Measurements from ENCODE around the gene SDC3.

Gene SDC3

DNA sequence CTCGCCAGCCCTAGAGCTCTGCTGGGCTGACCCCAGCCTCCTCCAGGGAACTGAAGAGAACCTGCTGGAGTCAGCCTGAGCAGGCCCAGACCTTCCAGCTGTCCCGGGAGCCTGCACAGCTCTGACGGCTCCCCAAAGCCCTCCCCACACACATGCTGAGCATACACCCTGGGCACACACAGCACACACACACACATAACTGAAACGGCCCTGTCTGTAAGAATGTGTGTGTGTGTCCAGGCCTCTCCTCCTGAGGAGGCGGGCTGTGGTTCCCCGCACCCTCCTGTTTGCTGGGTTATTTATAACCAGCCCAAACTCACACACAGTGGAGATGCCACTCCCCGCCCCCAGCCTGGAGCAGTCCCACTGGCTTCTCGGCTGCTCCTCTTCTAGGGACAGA lies 20.2 kb downstream of the SDC3 start:
- DNase-seq (ENCODE audit: low read depth) = no peak

GRCh38 chr1:30887485-30888315 lies 20.9 kb downstream of the SDC3 start:
- no peak for DNase-seq (ENCODE audit: low read depth)

DNA sequence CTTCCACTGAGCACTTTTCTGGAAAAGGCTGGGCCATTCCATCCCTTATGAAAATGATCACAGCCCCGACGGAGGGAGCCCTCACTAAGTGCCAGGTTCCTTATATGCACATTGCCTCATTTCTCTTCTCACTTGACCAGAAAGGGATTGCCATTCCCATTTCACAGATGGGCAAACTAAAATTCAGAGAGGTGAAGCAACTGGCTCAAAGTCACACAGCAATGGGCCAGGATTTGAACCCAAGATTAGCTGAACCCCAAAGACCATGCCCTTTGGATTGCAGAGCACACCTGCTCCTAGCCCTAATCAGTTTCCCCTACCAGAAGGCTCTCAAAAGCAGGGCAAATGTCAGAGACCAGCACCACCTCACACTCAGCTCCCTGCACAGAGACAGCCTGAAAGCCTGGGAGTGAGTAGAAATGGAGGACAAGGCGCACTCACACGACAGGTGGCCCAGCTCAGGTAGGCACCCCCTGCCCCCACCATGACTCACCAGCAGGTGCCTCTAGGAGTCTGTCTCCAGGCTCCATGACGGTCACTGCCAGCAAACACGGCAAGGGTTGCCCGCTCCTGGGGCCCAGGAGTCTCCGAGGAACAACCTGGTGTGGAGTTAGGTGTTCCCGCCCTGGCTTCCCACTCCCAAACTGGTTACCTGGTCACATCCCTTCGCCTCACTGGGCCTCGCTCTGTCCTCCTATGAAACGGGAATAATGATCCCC lies 21.7 kb downstream of the SDC3 start:
- no peak for DNase-seq (ENCODE audit: low read depth)

DNA sequence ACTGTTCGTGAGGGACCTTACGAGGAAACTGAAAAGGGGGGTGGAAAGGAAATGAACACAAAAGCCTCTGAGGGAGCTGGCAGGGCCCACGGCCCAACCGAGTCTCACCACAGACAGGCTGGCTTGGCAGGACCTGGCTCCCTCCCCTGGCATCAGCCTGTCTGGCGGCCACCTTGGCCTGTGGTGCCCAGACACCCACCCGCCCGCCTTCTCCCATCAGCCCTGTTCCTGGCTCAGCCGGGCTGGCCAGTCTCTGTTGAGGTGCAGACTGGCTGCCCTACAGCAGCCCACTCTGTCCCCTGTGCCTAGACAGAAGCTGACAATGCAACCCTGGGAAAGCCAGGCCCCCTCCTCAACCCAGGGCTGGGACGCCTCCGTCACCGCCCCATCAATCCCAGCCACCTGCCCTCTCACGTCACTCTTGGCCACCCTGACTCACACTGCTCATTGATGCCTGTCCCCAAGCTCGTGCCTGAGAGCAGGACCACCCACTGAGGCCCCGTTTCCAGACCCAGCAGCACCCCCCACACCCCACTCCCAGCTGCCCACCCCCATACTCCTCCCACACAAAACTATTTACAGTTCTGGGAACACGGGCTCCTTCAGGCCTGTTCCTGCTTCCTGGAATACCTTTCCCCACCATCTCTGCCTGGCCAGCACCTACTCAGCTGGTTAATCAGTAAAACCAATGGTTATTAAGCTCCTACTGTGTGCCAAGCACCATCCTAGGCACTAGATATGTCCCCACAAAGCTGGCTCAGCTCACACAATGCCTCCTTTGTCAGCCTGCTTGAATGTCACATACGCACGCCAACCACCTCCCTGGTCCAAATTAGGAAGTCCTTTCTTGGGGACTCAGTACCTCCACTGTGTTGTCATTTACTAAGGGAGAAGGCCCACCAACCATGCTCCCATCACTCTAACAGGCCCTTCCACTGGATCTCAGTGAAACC lies 22.7 kb downstream of the SDC3 start:
- no peak for DNase-seq (ENCODE audit: low read depth)

DNA sequence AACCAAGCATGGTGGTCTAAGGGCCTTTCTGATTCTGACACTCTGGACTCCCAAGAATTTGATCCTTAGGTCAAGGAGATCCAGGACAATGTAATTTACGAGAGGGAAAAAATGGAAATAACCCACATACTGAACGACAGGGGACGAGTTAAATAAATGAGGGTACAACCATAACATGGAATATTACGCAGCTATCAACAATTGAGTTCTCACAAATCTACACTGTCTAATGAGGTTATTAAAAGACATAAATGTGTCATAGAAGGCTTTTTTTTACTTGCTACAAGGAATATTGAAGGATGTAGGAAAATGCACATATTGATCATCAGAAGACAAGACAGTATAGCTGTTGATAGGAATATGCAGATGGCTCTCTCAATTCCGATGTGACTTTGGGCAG lies 23.8 kb downstream of the SDC3 start:
- no peak for DNase-seq (ENCODE audit: low read depth)

- DNase-seq (ENCODE audit: low read depth) = no peak
These were observed 25.0 kb downstream of the SDC3 start for GRCh38 chr1:30883389-30884172.

- no peak for DNase-seq (ENCODE audit: low read depth)
These were observed 25.7 kb downstream of the SDC3 start for GRCh38 chr1:30882678-30883388.

GRCh38 chr1:30881319-30882181 lies 27.0 kb downstream of the SDC3 start:
- DNase-seq (ENCODE audit: low read depth) = no peak

- DNase-seq (ENCODE audit: low read depth) = no peak
These were observed 27.8 kb downstream of the SDC3 start for GRCh38 chr1:30880678-30881318.

DNA sequence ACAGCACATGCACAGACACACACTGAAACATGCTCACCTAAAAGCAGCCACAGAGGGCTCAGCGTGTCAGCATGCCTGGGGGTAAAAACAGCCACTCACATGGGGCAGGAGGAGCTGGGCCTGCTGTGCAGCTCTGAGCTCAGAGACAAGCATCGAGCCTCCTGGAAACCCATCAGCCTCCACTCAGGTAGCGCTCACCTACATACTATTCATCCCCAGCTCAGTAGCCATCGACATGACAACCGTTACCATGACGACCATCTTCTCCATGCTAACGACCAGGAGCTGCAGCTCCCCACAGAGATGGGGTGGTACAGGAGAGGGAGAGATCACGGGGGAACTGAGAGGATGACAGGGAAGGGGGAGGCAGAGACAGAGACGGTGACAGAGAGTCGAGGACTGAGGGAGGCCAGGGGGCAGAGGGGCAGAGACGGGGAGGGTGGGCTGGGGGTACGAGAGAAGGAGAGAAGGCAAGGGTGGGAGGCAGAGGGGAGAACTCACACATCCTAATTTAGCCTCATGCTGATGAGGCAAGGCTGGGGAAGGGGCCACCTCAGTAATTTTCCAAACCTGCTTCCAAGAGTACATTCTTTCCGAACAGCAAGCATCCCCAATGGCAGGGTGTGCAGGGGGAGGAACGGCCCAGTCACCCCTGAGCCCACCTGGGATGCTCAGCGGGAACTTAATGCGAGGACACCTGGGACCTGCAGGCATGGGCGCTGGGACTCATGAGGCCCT lies 28.4 kb downstream of the SDC3 start:
- no peak for DNase-seq (ENCODE audit: low read depth)

DNA sequence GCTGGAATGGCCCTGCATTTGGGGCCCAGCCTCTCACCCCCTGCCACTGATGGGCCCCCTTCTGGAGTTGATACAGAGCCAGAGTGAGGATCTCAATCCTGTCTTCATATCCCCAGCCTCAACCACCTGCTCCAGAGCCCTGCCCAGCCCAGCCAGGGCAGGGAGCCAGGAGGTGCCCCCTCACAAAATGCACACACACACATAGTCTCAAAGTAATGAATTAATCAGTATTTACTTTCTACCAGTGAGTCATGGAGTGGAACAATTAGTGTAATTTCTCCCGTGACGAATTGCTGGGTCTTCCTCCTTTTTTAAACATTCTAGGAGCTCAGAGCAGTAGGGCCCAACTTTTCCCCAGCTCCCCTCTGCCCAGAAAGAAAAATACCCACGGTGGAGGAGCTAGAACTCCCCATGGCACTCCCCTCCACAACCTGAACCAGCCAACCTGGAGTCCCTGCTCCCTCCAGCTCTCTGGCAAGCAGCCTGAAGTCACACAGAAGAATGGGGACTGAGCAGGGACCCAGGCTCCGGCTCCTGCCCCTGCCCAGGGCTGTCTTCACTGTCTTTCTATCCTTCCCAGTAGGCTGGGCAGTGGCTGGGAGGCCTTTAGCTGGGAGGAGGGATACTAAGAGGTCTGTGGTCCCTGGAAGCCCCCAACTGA lies 29.3 kb downstream of the SDC3 start:
- no peak for DNase-seq (ENCODE audit: low read depth)

DNA sequence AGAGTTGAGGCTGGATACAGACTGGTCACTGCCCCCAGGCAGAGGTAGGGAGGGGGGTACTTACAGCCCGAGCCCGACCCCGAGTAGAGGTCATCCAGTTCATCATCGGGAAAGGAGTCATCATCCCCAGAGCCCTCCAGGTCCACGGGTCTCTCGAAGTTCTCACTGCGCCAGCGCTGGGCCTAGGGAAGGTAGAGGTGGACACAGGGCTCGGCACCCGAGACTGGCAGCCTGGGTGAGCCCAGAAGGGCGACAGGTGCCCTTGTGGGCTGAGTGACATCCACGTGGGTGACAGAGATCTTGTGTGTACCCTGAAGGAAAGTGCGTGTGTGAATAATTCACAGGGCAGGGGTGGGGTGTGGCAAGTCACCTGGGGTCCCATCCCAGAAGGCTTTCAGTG lies 30.0 kb downstream of the SDC3 start:
- no peak for DNase-seq (ENCODE audit: low read depth)

- no peak for DNase-seq (ENCODE audit: low read depth)
These were observed 30.5 kb downstream of the SDC3 start for GRCh38 chr1:30878016-30878415.

DNA sequence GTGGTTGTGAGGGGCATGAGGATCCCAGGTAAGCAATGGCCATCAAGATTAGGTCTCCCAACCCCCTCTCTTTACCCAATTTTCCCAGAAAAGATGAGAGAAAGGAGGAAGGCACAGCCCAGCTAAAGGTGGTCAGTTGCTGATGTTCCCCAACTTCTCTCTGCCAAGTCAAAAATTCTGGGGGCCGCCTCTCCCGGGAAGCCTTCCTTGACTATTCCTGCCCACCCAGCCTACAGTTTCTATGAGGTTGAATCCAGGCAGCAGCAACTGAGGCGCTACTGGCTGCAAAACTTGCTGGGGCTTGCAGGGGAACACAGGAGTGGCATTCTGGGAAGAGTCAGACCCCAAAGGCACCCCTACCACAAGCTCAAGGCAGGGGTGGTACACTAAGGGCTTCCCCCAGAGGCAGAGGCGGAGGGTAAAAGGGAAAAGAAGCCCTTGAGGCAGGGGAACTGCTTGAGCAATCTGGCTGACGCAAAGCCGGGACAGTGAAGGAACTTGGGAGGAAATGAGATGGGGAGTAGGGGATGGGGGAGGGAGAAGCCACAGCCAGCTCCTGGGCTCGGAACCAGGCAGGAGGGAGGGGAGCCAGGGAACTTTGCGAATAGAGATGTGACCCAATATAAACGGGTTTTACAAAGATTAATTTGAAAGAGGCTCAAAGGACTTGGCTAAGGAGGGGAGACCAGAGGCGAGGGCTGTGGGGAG lies 31.2 kb downstream of the SDC3 start:
- no peak for DNase-seq (ENCODE audit: low read depth)

- no peak for DNase-seq (ENCODE audit: low read depth)
These were observed 31.9 kb downstream of the SDC3 start for GRCh38 chr1:30876451-30877204.

DNA sequence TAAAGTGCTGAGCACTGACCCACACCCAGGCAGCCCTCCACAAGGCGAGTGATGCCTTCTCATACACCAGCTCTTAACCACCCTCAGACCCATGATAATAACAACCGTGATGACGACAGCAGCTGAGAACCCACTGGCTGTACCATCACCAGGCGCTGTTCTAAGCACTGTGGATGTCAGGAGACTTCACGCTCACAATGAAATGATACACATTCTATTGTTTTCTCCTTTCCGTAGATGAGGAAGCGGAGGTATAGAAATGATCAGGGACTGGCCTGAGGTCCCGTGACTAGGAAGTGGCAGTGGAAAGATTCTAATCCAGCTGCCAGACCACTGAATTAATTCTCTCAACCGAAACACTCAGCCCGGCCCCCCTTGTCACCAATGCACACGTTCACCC lies 32.6 kb downstream of the SDC3 start:
- DNase-seq (ENCODE audit: low read depth) = no peak

GRCh38 chr1:30875197-30875596 lies 33.4 kb downstream of the SDC3 start:
- no peak for DNase-seq (ENCODE audit: low read depth)

All from activated T-cell treated with anti-CD3 and anti-CD28 coated beads for 48 hours (primary cell).